Neural progenitor cell (in vitro differentiated cells): Measurements from ENCODE around the gene BRSK2. TPM values are rescaled to one million over a fixed set of nuclear protein-coding genes. Genes with fewer than 3 reads are reported as not detected.

ENCODE experiments used
- DNase-seq: peaks from one replicate; pipeline ENCODE4 v3.0.0-alpha.2; 2016; ENCODE audit warnings: low spot score
- H2AFZ ChIP-seq: fragments of 200-600 bp; sonication (generic); replicated peaks from 2 replicates; pipeline ENCODE4 v1.6.1; 2016; ENCODE audit warnings: antibody characterized with exemption
- H3F3A ChIP-seq: fragments of 200-600 bp; sonication (generic); 2 replicates; pipeline ENCODE4 v1.6.1; 2016; ENCODE audit warnings: antibody characterized with exemption, low read depth
- H3K27ac ChIP-seq: fragments of 200-600 bp; sonication (generic); 2 replicates; pipeline ENCODE4 v1.5.1; 2016; ENCODE audit warnings: mild to moderate bottlenecking
- H3K27me3 ChIP-seq: fragments of 200-600 bp; sonication (generic); 2 replicates; pipeline ENCODE4 v1.6.1; 2016; ENCODE audit warnings: mild to moderate bottlenecking, moderate library complexity
- H3K36me3 ChIP-seq: fragments of 200-600 bp; sonication (generic); 2 replicates; pipeline ENCODE4 v1.5.1; 2016
- H3K4me1 ChIP-seq: fragments of 200-600 bp; sonication (generic); 2 replicates; pipeline ENCODE4 v1.6.1; 2016; ENCODE audit warnings: mixed run types
- H3K4me2 ChIP-seq: fragments of 200-600 bp; sonication (generic); 2 replicates; pipeline ENCODE4 v1.6.1; 2016
- H3K4me3 ChIP-seq: fragments of 200-600 bp; sonication (generic); 2 replicates; pipeline ENCODE4 v1.5.1; 2016
- H3K79me2 ChIP-seq: fragments of 200-600 bp; sonication (generic); 2 replicates; pipeline ENCODE4 v1.6.1; 2016; ENCODE audit warnings: low read depth
- H3K9ac ChIP-seq: fragments of 200-600 bp; sonication (generic); 2 replicates; pipeline ENCODE4 v1.6.1; 2016
- H3K9me3 ChIP-seq: fragments of 200-600 bp; sonication (generic); 2 replicates; pipeline ENCODE4 v1.5.1; 2016; ENCODE audit warnings: low read depth
- H4K20me1 ChIP-seq: fragments of 200-600 bp; sonication (generic); 2 replicates; pipeline ENCODE4 v1.6.1; 2016; ENCODE audit warnings: low read depth
- H3K27ac Mint-ChIP-seq: 3 replicates; pipeline ENCODE4 v1.8.0; 2021; ENCODE audit warnings: mixed read lengths
- H3K27me3 Mint-ChIP-seq: 2 replicates; pipeline ENCODE4 v1.8.0; 2022; ENCODE audit warnings: low read depth, mild to moderate bottlenecking, inconsistent platforms, moderate library complexity, mixed read lengths; ENCODE audit not compliant: insufficient read depth
- H3K36me3 Mint-ChIP-seq: 3 replicates; pipeline ENCODE4 v1.8.0; 2021; ENCODE audit warnings: mixed read lengths
- H3K4me1 Mint-ChIP-seq: 3 replicates; pipeline ENCODE4 v1.8.0; 2021; ENCODE audit warnings: mixed read lengths
- H3K4me3 Mint-ChIP-seq: 3 replicates; pipeline ENCODE4 v1.8.0; 2021; ENCODE audit warnings: mild to moderate bottlenecking, moderate library complexity, mixed read lengths
- H3K9me3 Mint-ChIP-seq: 3 replicates; pipeline ENCODE4 v1.8.0; 2020; ENCODE audit warnings: mixed read lengths
- EZH2 ChIP-seq: fragments of 200-600 bp; sonication (generic); IDR thresholded peaks from 2 replicates; pipeline ENCODE4 v1.6.1; 2017; ENCODE audit warnings: antibody characterized with exemption, mild to moderate bottlenecking, moderate library complexity
- EZH2phosphoT487 ChIP-seq: fragments of 200-600 bp; sonication (generic); IDR thresholded peaks from 2 replicates; pipeline ENCODE4 v1.6.1; 2017; ENCODE audit warnings: antibody characterized with exemption
- total RNA-seq: library from RNA; depleted of rRNA; stranded (reverse); fragments of >200 nt; gene quantifications from 2 replicates; pipeline ENCODE4 v1.2.3, GENCODE V29; 2015; ENCODE audit warnings: low replicate concordance
- TF ChIP-seq, protein P1 (sequence below): fragments of 200-600 bp; sonication (generic); IDR thresholded peaks from 2 replicates; pipeline ENCODE4 v1.5.1; 2017; ENCODE audit warnings: antibody characterized with exemption, mild to moderate bottlenecking

BRSK2 gene
- total RNA-seq, 1 donor from 2014 or later, result 8.2 TPM

- Histone ChIP-seq H3F3A (no peaks in the 10 kb centered on the region), H3K9ac (no peak overlapping the region), H3K4me1 (peaks cover 11% of the 10 kb centered on the region), H3K36me3 (no peaks in the 10 kb centered on the region), H3K4me2 (no peak overlapping the region), H4K20me1 (peaks cover 27% of the 10 kb centered on the region), H3K4me3 (no peak overlapping the region), H2AFZ (no peak overlapping the region), H3K79me2 (peaks cover 9% of the 10 kb centered on the region), H3K9me3 (no peaks in the 10 kb centered on the region), H3K27ac (no peak overlapping the region), H3K27me3 (no peaks in the 10 kb centered on the region)
- H3K27me3 Mint-ChIP-seq, result peaks cover 9% of the 10 kb centered on the region
- no peak for DNase-seq
- peaks cover 7% of the 10 kb centered on the region for H3K9me3 Mint-ChIP-seq
- peaks cover 6% of the 10 kb centered on the region for H3K36me3 Mint-ChIP-seq
- peaks cover 8% of the 10 kb centered on the region for H3K4me1 Mint-ChIP-seq
- TF ChIP-seq, protein P1, sequence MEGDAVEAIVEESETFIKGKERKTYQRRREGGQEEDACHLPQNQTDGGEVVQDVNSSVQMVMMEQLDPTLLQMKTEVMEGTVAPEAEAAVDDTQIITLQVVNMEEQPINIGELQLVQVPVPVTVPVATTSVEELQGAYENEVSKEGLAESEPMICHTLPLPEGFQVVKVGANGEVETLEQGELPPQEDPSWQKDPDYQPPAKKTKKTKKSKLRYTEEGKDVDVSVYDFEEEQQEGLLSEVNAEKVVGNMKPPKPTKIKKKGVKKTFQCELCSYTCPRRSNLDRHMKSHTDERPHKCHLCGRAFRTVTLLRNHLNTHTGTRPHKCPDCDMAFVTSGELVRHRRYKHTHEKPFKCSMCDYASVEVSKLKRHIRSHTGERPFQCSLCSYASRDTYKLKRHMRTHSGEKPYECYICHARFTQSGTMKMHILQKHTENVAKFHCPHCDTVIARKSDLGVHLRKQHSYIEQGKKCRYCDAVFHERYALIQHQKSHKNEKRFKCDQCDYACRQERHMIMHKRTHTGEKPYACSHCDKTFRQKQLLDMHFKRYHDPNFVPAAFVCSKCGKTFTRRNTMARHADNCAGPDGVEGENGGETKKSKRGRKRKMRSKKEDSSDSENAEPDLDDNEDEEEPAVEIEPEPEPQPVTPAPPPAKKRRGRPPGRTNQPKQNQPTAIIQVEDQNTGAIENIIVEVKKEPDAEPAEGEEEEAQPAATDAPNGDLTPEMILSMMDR, result no peak
- TF ChIP-seq EZH2, result no peak
- TF ChIP-seq EZH2phosphoT487, result no peak
- no peak overlapping the region for H3K4me3 Mint-ChIP-seq
- H3K27ac Mint-ChIP-seq, result no peak overlapping the region
These were observed 110.2 kb downstream of the BRSK2 start for GRCh38 chr11:1499899-1500298.

DNA sequence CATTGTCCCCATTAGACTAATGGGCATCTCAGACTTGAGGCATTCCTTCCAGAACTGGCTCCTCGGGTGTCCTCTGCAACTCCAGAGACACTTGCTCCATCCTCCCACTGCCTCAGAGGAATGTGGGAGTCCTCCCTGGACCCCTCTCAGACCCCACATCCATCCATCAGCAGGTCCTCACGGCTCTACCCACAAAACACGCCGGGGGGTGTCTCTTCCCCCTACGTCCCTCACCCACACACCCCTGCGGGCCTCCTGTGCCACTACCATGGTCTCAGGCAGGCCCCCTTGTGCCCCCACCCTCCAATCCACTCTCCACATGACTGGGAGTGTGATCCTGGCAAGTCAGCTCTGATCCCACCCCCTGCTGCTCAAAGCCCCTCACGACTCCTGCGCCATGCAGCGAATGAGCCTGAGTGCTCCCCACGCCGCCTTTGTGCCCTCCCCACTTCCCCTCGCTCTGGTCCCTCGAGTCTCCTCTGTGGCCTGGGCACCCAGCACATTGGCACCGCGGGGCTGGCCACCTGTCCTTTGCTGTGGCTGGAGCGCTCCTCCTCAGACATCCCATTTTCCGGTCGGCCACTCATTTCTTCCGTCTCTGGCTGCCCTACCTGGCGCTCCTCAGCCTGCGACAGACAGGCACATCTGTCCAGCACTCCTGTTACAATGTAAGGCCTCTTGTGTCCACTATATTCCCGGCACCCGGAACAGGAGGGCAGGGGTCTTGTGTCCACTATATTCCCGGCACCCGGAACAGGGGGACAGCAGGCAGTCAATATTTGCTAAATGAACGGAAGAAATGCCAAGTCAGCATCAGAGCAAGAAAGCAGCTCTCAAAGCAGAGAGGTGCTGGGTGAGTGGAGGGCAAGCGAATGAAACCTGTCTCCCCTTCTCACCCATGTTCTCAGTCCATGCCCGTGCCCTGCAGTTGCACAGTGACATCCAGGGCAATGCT lies 111.0 kb downstream of the BRSK2 start:
- peaks cover 11% of the 10 kb centered on the region for H3K4me1 ChIP-seq
- peaks cover 15% of the 10 kb centered on the region for H3K79me2 ChIP-seq
- DNase-seq, result no peak
- no peak overlapping the region for H3K4me3 Mint-ChIP-seq
- H3K4me2 ChIP-seq, result no peak overlapping the region
- peaks cover 8% of the 10 kb centered on the region for H3K4me1 Mint-ChIP-seq
- H3K27ac ChIP-seq, result no peak overlapping the region
- H3K4me3 ChIP-seq, result no peak overlapping the region
- no peaks in the 10 kb centered on the region for H3K9me3 ChIP-seq
- TF ChIP-seq EZH2phosphoT487 (no peak), EZH2 (no peak)
- TF ChIP-seq, protein P1, result no peak
- no peak overlapping the region for H3K9ac ChIP-seq
- no peaks in the 10 kb centered on the region for H3F3A ChIP-seq
- peaks cover 9% of the 10 kb centered on the region for H3K27me3 Mint-ChIP-seq
- no peak overlapping the region for H2AFZ ChIP-seq
- peaks cover 6% of the 10 kb centered on the region for H3K36me3 Mint-ChIP-seq
- H4K20me1 ChIP-seq, result peaks cover 33% of the 10 kb centered on the region
- H3K27me3 ChIP-seq, result no peaks in the 10 kb centered on the region
- H3K27ac Mint-ChIP-seq, result no peak overlapping the region
- no peaks in the 10 kb centered on the region for H3K36me3 ChIP-seq
- H3K9me3 Mint-ChIP-seq, result peaks cover 5% of the 10 kb centered on the region

DNA sequence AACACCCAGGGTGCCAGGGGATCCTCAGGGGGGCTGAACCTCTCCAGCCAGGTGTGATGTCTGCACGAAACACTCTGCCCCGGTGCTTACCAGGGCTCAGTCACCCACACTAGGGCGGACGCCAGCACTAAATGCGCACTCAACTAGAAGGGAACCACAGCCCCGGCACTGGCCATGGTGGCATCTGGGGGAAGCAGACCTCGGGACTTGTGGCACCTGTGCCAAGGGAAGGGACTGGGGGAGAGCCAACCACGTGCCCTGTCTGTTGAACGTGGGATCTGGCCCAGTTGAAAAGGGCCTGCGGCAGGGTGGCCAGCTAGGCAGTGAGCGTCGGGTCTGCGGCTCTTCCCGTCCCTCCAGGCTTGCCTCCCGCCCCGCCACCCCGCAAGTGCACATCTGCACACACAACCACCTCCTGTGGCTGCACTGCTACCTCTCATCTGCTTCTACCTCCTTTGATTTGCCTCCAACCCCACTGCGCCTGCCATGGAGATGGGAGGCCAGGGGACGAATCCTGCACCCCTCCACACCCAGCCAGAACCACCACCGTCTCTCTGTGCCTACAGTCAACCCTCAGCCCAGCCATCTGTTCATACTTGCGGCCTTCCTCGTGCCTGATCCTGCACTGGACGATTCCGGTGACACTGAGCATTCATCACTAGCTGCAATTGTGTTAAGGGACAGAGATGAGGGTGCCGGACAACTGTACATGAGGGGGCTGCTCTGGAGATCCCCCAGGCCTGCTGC lies 111.9 kb downstream of the BRSK2 start:
- Histone ChIP-seq H3K9ac (no peak overlapping the region), H3K27ac (no peak overlapping the region), H3K36me3 (no peaks in the 10 kb centered on the region), H3K9me3 (no peaks in the 10 kb centered on the region), H2AFZ (no peak overlapping the region), H4K20me1 (peaks cover 34% of the 10 kb centered on the region), H3K4me1 (peaks cover 11% of the 10 kb centered on the region), H3K79me2 (peaks cover 18% of the 10 kb centered on the region), H3F3A (no peaks in the 10 kb centered on the region), H3K4me2 (no peak overlapping the region), H3K27me3 (no peaks in the 10 kb centered on the region), H3K4me3 (no peak overlapping the region)
- Mint-ChIP-seq H3K27me3 (peaks cover 11% of the 10 kb centered on the region), H3K4me3 (no peak overlapping the region), H3K27ac (no peak overlapping the region), H3K4me1 (peaks cover 11% of the 10 kb centered on the region), H3K9me3 (no peaks in the 10 kb centered on the region), H3K36me3 (peaks cover 6% of the 10 kb centered on the region)
- no peak for DNase-seq
- TF ChIP-seq, protein P1, result no peak
- no peak for TF ChIP-seq EZH2phosphoT487
- no peak for TF ChIP-seq EZH2
